CD14-positive monocyte (primary cell): Measurements from ENCODE around the gene GARNL3. TPM values are rescaled to one million over a fixed set of nuclear protein-coding genes. Genes with fewer than 3 reads are reported as not detected.

Experiments used
- DNase-seq, 3 donors: peaks; one replicate each; pipeline ENCODE4 v3.0.0-alpha.2; 2011 to 2022
- H2AFZ ChIP-seq: 2 replicates; pipeline ENCODE4 v1.6.0; 2012; ENCODE audit warnings: mild to moderate bottlenecking, low read depth, low read length, inconsistent platforms; ENCODE audit not compliant: insufficient read depth, poor library complexity, severe bottlenecking
- H3K27ac ChIP-seq, 2 donors: 1 replicate in 1 of 2; 2 replicates in 1 of 2; pipeline ENCODE4 v1.5.1; 2012 to 2013; ENCODE audit warnings: low read length in 2 of 2, control low read depth in 1 of 2, inconsistent platforms in 1 of 2, low read depth in 1 of 2, mild to moderate bottlenecking in 1 of 2
- H3K27me3 ChIP-seq, 2 donors: one replicate each; pipeline versions ENCODE4 v1.6.0 to v1.6.1; 2011 to 2013; ENCODE audit warnings: low read length in 2 of 2; ENCODE audit not compliant: control insufficient read depth in 2 of 2, insufficient read depth in 2 of 2
- H3K36me3 ChIP-seq, 2 donors: replicated peaks in 1 of 2; 1 replicate in 1 of 2; 2 replicates in 1 of 2; pipeline versions ENCODE4 v1.5.1 to v1.6.1; 2012 to 2013; ENCODE audit warnings: low read length in 2 of 2, control low read depth in 1 of 2, inconsistent platforms in 1 of 2, mild to moderate bottlenecking in 1 of 2; ENCODE audit not compliant: insufficient read depth in 2 of 2, control insufficient read depth in 1 of 2
- H3K4me1 ChIP-seq, 2 donors: 1 replicate in 1 of 2; 2 replicates in 1 of 2; pipeline versions ENCODE4 v1.5.1 to v1.6.1; 2012 to 2013; ENCODE audit warnings: low read length in 2 of 2, control low read depth in 1 of 2, inconsistent platforms in 1 of 2, mild to moderate bottlenecking in 1 of 2, moderate library complexity in 1 of 2; ENCODE audit not compliant: insufficient read depth in 2 of 2, control insufficient read depth in 1 of 2
- H3K4me2 ChIP-seq: replicated peaks from 2 replicates; pipeline ENCODE3; 2012; ENCODE audit warnings: low read length, moderate library complexity, mild to moderate bottlenecking; ENCODE audit not compliant: poor library complexity, severe bottlenecking; ENCODE audit errors: extremely low read depth
- H3K4me3 ChIP-seq, 3 experiments: fragments of 200-600 bp in 1 of 3; sonication (generic) in 1 of 3; replicated peaks in 1 of 3; 1 replicate in 2 of 3; 2 replicates in 1 of 3; pipeline ENCODE4 v1.5.1; 2011 to 2013; ENCODE audit warnings: low read length in 3 of 3, mild to moderate bottlenecking in 3 of 3, control low read depth in 2 of 3, low read depth in 2 of 3, inconsistent platforms in 1 of 3, moderate library complexity in 1 of 3
- H3K79me2 ChIP-seq: 2 replicates; pipeline ENCODE4 v1.6.0; 2012; ENCODE audit warnings: mild to moderate bottlenecking, control low read depth, inconsistent platforms, low read length, moderate library complexity; ENCODE audit not compliant: insufficient read depth
- H3K9ac ChIP-seq: 2 replicates; pipeline ENCODE4 v1.6.0; 2017; ENCODE audit warnings: low read length, mild to moderate bottlenecking; ENCODE audit not compliant: insufficient read depth, poor library complexity, severe bottlenecking
- H3K9me3 ChIP-seq, 2 donors: replicated peaks in 1 of 2; 1 replicate in 1 of 2; 2 replicates in 1 of 2; pipeline versions ENCODE4 v1.5.1 to v1.6.1; 2012 to 2013; ENCODE audit warnings: low read length in 2 of 2, control low read depth in 1 of 2; ENCODE audit not compliant: control insufficient read depth in 1 of 2, insufficient read depth in 1 of 2
- H4K20me1 ChIP-seq: 2 replicates; pipeline ENCODE4 v1.6.0; 2012; ENCODE audit warnings: mild to moderate bottlenecking, low read length, control low read depth, moderate library complexity; ENCODE audit not compliant: insufficient read depth
- H3K27ac Mint-ChIP-seq, 7 donors: one replicate each; pipeline ENCODE4 v1.8.0; 2020; ENCODE audit warnings: mild to moderate bottlenecking in 7 of 7, mixed read lengths in 7 of 7, moderate library complexity in 6 of 7, inconsistent platforms in 2 of 7
- H3K27me3 Mint-ChIP-seq, 3 donors: one replicate each; pipeline ENCODE4 v1.8.0; 2021 to 2022; ENCODE audit warnings: low read depth in 3 of 3, mild to moderate bottlenecking in 3 of 3, mixed read lengths in 3 of 3, moderate library complexity in 3 of 3, inconsistent platforms in 1 of 3
- H3K36me3 Mint-ChIP-seq, 2 donors: one replicate each; pipeline ENCODE4 v1.8.0; 2020; ENCODE audit warnings: mixed read lengths in 2 of 2, inconsistent platforms in 1 of 2, mild to moderate bottlenecking in 1 of 2
- H3K4me1 Mint-ChIP-seq: one replicate; pipeline ENCODE4 v1.8.0; 2020; ENCODE audit warnings: mild to moderate bottlenecking, mixed read lengths
- H3K4me3 Mint-ChIP-seq, 2 donors: one replicate each; pipeline ENCODE4 v1.8.0; 2020; ENCODE audit warnings: mild to moderate bottlenecking in 2 of 2, mixed read lengths in 2 of 2, moderate library complexity in 1 of 2
- H3K9me3 Mint-ChIP-seq, 7 donors: one replicate each; pipeline ENCODE4 v1.8.0; 2020 to 2022; ENCODE audit warnings: mixed read lengths in 7 of 7, mild to moderate bottlenecking in 6 of 7, moderate library complexity in 6 of 7, inconsistent platforms in 2 of 7
- CTCF ChIP-seq: fragments of 200-600 bp; IDR thresholded peaks from one replicate; pipeline ENCODE4 v1.8.0; 2022; ENCODE audit warnings: antibody characterized with exemption, mild to moderate bottlenecking
- WGBS: methylation state at CpG from one replicate; pipeline ENCODE4 v1.1.5; 2013; ENCODE audit warnings: missing lambda C conversion rate; ENCODE audit not compliant: insufficient coverage; 5-methylcytosine and 5-hydroxymethylcytosine counted together
- intact Hi-C, 2 donors: fragments of 100-400 bp; cut with micrococcal nuclease; formaldehyde crosslinking; loops; one replicate each; pipeline versions ENCODE4 v1.15.0 to v1.15.1; 2023
- polyA plus RNA-seq, 3 donors: library from polyadenylated mRNA; depleted of rRNA in 1 of 3; unstranded in 2 of 3; stranded (reverse) in 1 of 3; fragments of 300-500 nt in 2 of 3; fragments of >200 nt in 1 of 3; fragmentation: Illumina TruSeq in 2 of 3; gene quantifications; 1 replicate in 2 of 3; 2 replicates in 1 of 3; pipeline ENCODE4 v1.2.3, GENCODE V29; 2012 to 2021

Gene GARNL3
- polyA plus RNA-seq, 3 donors, result 0.39 to 1.5 (median 0.94) TPM

- Histone ChIP-seq H3K4me3 (no peak overlapping the region), H2AFZ (no peak overlapping the region), H3K9ac (no peak overlapping the region), H3K36me3 (no peaks in the 10 kb centered on the region), H3K27ac (no peak overlapping the region), H4K20me1 (no peaks in the 10 kb centered on the region), H3K4me1 (peaks cover 3 to 4% of the 10 kb centered on the region in 2 donors), H3K27me3 (no peaks in the 10 kb centered on the region), H3K9me3 (no peaks in the 10 kb centered on the region), H3K79me2 (no peaks in the 10 kb centered on the region), H3K4me2 (no peak overlapping the region)
- Mint-ChIP-seq H3K27me3 (peaks cover 1 to 5% (median 4%) of the 10 kb centered on the region in 3 donors), H3K4me3 (no peak overlapping the region), H3K4me1 (peaks cover 14% of the 10 kb centered on the region), H3K9me3 (no peaks in the 10 kb centered on the region), H3K27ac (peak overlapping the region in 1 of 7 donors; percentile 58), H3K36me3 (no peaks in the 10 kb centered on the region)
- intact Hi-C loops, result no loop called here
- DNase-seq, result no peak
- no peak for TF ChIP-seq CTCF
- no CpG with 5 or more reads among the region's 1 CpG for WGBS
Observed at GRCh38 chr9:127293767-127294166, 29.2 kb downstream of the GARNL3 start.

GRCh38 chr9:127295005-127295404 is 30.4 kb downstream of the GARNL3 start:
- Mint-ChIP-seq H3K4me3 (no peak overlapping the region), H3K36me3 (no peaks in the 10 kb centered on the region), H3K4me1 (peaks cover 10% of the 10 kb centered on the region), H3K27me3 (peaks cover 1 to 5% (median 4%) of the 10 kb centered on the region in 3 donors), H3K27ac (no peak overlapping the region), H3K9me3 (no peaks in the 10 kb centered on the region)
- Histone ChIP-seq H3K79me2 (no peaks in the 10 kb centered on the region), H3K4me2 (no peak overlapping the region), H3K36me3 (no peaks in the 10 kb centered on the region), H3K27me3 (no peaks in the 10 kb centered on the region), H3K4me3 (no peak overlapping the region), H4K20me1 (no peaks in the 10 kb centered on the region), H3K4me1 (no peaks in the 10 kb centered on the region), H2AFZ (no peak overlapping the region), H3K9ac (no peak overlapping the region), H3K9me3 (no peaks in the 10 kb centered on the region), H3K27ac (no peak overlapping the region)
- TF ChIP-seq CTCF, result no peak
- no peak for DNase-seq
- intact Hi-C loops, result no loop called here
- WGBS, result no CpG with 5 or more reads among the region's 1 CpG
